SK-N-MC (cell line): ENCODE data around the gene PNKP.

Experiments
- EZH2 ChIP-seq: fragments of 200-600 bp; sonication (generic); IDR thresholded peaks from one replicate; pipeline ENCODE4 v1.6.1; 2017; ENCODE audit warnings: antibody characterized with exemption
- POLR2AphosphoS5 ChIP-seq: IDR thresholded peaks from 2 replicates; pipeline ENCODE4 v1.6.1; 2012; ENCODE audit warnings: mild to moderate bottlenecking, low read depth, low read length, borderline replicate concordance

- no peak for TF ChIP-seq EZH2
- TF ChIP-seq POLR2AphosphoS5: no peak; the same call in none of the 2 replicates
Observed at GRCh38 chr19:49859682-49860335, 7.6 kb downstream of the PNKP start.
